Measurements from ENCODE around the gene PARD6B.

GRCh38 chr20:50694379-50695134 lies 36.8 kb upstream of the PARD6B start:
- no peak for TF ChIP-seq POLR2AphosphoS5 (IDR thresholded peaks at IDR 0.05)
- TF ChIP-seq CTCF (IDR thresholded peaks at IDR 0.05) = no peak

Data from sigmoid colon (tissue), 4 donors.